ENCODE measurements around the gene MYLK3.
A peak's percentile ranks its signal among the peaks of the same experiment; 100 is the strongest.
"Not testable (repeated sequence)": the region's sequence is repeated elsewhere in the genome, so short reads cannot be mapped to it uniquely, and the experiment has no call there.

Gene MYLK3

DNA sequence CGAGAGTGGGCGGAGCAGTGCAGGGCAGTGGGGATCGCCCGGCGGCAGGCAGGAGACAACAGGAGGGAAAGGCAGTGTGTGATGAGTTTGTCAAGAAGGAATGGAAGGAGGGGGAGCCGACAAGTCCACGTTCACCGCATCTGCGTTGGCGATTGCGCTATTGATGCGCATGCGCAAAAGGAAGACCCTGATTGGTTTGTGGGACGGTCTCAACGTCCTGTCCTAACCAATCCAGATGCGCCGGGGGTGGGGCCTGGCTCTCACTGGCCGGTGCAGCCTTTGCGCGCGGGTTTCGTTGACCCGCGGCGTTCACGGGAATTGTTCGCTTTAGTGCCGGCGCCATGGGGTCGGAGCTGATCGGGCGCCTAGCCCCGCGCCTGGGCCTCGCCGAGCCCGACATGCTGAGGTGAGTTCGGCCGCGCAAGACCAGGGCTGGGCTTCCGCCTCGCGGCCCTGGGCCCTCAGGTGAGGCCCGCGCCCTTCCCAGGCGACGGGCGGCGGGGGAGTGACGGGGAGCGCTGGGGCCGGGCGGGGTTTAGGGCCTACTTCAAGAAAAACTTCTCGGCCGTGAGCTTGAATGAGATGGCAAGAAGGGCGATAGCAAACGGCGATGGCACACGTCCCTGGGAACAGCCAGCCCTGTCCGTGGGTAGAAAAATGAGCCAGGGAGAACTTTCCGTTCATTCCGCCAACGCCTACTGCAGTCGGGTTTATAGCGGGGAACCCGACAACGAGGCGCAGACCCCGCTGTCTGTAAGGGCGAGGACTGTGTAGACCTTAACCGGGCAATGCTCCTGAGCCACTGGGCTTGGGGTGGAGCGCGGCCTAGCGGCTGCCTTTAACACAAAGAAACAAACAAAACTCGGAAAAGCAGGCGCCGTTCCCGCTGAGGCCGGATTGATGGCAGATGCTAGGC is 58.5 kb downstream of the MYLK3 start, which contains the start of gene ORC6:
Gene ORC6, plus strand, starts transcription at position 295 of the 916 bp plus-strand sequence. Its CDS starts 47 bp downstream, at position 342.
- DNase-seq = peak; percentile 99

DNA sequence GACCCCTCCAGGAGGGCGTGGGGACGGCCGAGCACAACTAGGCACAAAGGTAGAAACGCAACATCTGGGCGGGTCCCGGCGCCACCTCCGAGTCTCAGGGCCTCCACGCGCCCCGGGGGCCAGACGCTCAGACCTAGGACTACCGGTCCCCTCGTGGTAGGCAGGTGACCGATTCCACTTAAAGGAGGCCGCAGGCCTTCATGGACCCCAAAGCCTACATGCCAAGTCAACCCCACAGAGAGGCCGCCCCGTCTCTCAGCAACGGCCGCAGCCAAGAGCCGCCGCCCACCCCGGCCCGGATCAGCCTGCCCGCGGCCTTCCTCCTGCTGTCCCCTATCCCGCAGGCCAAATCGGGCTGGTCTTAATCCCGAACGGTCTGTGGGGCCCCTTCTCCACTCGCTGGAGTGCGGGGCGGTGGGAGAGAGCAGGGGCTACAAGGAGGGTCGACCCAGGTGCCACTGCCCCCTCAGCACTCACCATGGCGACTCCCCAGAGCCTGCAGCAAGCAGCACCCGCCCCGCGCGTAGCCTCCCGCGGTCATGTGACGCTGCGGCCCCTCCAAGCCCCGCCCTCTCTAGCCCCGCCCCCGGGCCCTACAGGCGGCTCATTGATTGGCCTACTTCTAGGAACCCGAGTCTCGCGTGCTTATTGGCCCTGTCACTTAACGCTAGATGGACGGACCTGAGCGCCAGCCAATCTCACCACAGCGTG is 59.3 kb downstream of the MYLK3 start, which contains the start of gene VPS35:
Gene VPS35, minus strand, starts transcription at position 525 of the 711 bp plus-strand sequence. Its CDS starts 45 bp downstream, at position 480.
- peak; percentile 99 for DNase-seq

DNA sequence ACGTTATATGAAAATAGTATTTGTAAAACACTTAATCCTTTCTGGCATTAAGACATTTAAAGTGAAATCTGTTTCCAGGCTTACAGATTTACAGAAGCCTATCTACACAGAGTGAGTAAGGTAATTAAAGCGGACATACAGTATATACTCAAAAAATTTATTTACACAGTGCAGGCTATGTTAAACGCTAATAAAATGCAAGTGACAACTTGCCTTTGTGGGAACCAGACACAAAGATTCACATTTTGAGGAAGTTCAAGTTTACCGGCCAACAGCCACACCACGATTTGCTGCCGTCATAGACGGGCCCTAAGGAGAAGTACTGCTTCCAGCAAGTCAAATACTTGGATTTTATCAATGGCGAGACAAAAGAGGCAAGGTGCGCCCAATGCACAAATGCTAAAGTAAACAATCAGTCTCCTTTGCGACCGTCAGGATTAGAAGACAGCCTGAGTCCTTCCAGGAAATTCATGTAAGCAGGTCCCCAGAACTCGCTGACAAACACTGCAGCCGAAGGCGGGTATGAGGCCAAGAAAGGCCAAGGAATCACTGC is 60.0 kb downstream of the MYLK3 start:
- no peak for DNase-seq

DNA sequence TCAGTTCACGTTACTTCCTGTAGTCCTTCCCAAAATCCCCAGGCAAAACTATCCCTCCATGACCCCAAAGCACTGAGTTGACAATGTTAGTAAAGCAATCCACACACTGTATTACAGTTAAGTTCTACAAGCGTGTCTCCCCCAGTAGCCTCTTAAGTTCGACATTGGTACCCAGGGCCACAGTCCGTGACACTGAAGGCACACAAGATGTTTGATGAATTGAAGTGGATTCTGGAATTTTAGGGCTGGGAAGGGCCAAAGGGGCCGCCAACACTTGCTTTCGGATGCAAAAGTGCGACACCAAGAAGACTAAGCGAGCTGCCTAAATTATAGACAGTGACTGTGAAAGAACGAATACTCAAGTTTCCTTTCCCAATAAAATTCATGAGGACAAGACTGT is 60.7 kb downstream of the MYLK3 start:
- no peak for DNase-seq

DNA sequence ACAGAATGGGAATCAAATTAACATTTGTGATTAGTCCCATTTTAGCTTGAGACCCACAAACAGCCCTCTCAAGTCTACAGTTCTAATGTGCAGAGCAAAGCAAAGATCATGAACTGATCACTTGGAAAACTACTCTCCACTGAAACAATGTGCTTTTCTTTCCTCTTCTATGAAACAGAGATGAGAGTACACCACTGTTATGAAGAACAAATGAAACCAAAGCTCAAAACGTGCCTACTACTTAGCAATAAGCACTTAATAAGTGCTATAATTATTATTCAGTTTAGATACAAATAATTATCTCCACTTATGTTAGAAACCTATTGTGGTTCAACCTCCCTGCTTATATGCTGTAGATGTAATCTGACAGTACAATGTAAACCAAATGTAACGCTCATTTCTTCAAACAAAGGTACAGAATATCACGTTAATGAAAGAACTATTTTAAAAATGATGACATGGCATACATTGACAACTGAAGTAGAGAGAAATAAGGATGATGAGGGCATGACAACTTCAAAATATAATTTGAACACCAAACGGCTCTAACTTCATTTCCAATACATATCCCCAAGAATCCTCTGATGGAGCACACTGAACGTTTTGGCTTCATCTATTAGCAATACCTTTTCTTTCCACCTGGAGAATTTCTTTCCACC is 61.2 kb downstream of the MYLK3 start:
- DNase-seq = no peak

DNA sequence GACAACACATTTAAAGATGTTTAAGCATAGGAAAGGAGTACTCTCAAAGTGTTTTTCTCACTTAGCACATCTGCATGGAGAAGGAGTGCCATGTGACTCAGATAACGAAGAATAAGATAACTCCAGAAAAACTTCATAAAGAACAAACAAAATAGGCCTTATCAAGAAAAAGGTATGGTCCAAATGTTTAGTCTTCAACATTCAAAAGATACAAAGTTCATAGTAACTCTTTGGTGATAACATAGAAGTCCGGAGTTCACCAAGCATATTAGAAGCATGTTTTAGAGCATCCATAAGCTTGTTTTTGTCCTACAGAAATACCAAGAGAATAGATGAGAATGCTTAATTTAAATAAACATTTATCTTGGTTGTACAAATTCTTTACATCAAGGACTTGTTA is 66.3 kb downstream of the MYLK3 start:
- not testable (repeated sequence) for DNase-seq

DNA sequence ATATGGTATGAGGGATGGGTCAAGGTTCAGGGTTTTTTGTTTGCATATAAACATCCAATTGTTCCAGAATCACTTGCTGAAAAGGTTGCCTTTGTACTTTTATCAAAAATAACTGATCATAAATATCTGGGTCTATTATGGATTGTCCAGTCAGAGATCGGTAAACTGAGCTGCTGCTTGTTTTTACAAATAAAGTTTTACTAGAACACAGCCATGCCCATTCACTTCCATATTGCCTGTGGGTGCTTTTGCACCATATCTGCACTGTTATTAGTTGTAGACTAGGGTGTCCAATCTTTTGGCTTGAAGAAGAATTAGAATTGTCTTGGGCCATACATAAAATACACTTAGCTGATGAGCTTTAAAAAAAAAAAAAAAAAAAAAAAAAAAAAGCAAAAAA is 70.2 kb downstream of the MYLK3 start:
- not testable (repeated sequence) for DNase-seq

DNA sequence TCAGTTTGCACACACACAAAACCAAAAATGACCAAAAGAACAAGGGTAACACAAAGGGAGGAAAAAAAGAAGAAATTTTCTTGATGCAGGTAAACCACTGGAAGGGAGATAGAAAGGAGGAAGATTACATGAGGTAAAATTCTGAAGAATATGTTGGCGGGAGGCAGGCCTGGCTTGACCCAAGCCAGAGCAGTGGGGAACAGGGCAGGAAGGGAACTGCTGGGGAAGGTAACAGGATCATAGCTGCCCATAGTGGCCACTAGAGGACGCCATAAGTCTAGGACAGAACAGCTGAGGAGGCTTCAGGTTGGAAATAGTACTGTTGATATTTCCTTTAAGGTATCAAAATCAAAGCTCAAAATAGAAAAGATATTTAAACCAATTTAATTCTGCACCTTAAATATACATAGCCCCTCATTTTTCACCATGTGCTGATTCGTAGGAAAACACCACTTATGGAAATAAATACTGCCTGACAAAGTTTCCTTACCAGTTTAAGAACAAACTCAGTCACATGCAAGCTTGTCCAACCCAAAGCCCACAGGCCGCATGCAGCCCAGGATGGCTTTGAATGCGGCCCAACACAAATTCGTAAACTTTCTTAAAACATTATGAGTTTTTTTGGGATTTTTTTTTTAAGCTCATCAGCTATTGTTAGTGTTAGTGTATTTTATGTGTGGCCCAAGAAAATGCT is 74.7 kb downstream of the MYLK3 start:
- DNase-seq = peak; percentile 51

DNA sequence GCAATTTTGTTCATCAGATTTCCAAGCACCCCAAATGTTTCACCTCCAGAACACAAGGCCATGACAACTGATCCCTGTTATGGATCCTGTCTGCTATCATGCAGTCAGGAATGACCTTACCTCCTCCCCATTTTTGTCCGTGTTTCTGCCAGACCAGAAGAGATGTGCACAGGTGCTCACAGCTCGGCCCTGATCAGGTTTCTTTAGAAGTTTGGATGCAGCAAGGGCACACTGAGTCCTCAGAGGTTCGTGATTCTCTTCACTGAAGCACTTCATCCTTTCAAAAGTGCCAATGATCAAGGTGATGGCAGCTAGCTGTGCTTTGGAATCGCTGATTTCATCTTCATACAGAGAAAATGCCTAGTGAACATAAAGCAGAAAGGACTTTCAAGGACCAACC is 86.0 kb downstream of the MYLK3 start:
- no peak for DNase-seq

DNA sequence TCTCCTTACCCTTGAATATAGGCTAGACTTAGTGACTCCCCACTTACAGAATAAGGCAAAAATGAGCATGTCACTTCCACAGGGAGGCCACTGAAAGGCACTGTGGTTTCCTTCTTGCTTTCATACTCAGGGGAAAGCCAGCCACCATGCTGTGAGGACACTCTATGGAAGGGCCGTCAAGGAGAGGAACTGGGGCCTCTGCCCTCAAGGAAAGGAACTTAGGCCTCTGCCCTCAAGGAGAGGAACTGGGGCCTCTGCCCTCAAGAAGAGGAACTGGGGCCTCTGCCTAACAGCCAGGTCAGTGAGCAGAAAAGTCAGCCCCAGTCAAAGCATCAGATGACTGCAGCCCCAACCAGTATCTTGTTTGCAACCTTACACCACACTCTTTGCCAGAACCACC is 89.2 kb downstream of the MYLK3 start:
- no peak for DNase-seq
